Renal cortex interstitium (tissue), 11 donors: ENCODE measurements around the gene HNRNPUL1. TPM values are rescaled to one million over a fixed set of nuclear protein-coding genes. Genes with fewer than 3 reads are reported as not detected.
"Not testable (repeated sequence)": the region's sequence is repeated elsewhere in the genome, so short reads cannot be mapped to it uniquely, and the experiment has no call there.

ENCODE experiments used
- DNase-seq, 11 donors: peaks; one replicate each; pipeline ENCODE4 v3.0.0-alpha.2; 2013; ENCODE audit warnings: low read depth in 9 of 11, low spot score in 4 of 11; ENCODE audit errors: extremely low read depth in 1 of 11
- polyA plus RNA-seq, 3 donors: library from polyadenylated mRNA; unstranded; fragments of 120-200 nt; gene quantifications; one replicate each; pipeline ENCODE4 v1.2.1, GENCODE V29; 2013; ENCODE audit not compliant: insufficient read length in 3 of 3

Gene HNRNPUL1
- polyA plus RNA-seq, 3 donors, result 200 to 215 (median 202) TPM

DNA sequence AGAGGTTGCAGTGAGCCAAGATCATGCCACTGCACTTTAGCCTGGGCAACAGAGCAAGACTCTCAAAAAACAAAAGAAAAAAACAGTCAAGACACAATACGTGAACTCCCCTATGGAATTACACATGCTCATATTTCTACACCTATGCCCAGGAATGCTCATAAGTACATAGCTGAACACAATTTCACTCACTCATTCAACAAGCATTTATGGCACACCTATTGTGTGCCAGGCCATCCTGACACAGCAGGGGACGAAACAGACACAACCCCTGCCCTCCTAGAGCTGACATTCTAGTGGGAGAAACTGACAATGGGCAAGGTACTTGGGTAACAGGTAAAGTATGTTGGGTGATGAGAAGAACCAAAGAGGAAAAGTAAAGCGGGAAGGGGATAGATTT is 35.7 kb upstream of the HNRNPUL1 start:
- DNase-seq, result no peak

- DNase-seq, result not testable (repeated sequence)
These were observed 34.8 kb upstream of the HNRNPUL1 start for GRCh38 chr19:41229338-41229737.

GRCh38 chr19:41230067-41230857 is 33.9 kb upstream of the HNRNPUL1 start:
- DNase-seq, result no peak

DNA sequence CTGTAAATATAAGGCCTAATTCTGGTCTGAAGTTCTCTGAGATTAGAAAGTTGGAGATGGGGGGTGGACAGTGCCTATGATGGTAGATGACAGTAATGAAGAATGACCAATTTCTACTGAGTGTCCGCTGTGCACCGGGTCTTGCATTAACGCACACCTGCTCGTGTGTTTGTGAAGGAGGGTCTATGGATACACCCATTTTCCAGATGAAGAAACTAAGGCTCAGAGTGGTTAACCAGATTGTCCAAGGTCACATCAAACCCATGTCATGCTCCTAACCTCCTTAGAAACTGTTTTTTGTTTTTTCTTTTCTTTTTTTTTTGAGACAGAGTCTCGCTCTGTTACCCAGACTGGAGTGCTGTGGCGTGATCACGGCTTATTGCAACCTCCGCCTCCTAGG is 31.5 kb upstream of the HNRNPUL1 start:
- DNase-seq, result no peak

- DNase-seq, result no peak
These were observed 30.4 kb upstream of the HNRNPUL1 start for GRCh38 chr19:41233748-41234240.

DNA sequence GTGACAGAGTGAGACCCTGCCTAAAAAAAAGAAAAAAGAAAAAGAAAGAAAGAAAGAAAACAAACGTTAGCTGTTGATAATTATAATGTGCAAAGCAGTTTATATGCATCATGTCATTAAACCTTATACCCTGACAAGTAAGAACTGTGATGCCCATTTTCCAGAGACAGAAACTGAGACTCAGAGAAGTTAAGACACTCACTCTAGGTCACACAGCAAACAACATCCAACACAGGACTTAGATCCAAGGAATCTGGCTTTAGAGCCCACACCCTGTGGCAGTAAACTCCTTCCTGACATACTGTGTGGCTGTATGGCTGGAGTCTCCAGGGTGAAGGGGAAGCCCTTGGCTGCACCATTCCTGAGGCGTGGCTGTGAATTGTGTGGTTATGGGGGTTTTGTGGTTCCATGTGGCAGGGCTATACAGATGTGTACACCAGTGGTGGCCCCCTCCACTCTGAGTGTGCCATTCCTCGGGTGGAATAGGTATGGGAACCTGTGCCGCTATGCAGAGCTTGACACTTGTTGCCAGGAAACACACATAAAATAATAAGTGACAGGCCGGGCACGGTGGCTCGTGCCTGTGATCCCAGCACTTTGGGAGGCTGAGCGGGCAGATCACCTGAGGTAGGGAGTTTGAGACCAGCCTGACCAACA is 29.5 kb upstream of the HNRNPUL1 start:
- no peak for DNase-seq

DNA sequence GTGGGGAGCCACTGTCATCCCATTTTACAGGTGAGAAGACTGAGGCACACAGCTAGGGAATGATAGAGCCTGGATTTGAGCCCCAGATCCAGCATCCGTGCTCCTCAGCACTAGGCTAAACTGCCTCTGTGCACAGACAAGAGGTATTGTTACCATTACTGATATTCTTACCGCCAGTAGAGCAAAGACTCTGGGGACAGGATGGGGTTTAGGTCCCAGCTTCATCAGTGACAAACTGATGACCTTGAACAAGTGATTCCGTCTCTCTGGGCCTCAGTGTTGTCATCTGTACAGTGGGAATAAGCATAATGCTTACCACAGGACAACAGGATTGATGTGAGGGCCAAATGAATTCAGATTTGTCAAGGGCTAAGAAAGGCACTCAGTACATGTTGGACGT is 28.7 kb upstream of the HNRNPUL1 start:
- DNase-seq, result no peak

DNA sequence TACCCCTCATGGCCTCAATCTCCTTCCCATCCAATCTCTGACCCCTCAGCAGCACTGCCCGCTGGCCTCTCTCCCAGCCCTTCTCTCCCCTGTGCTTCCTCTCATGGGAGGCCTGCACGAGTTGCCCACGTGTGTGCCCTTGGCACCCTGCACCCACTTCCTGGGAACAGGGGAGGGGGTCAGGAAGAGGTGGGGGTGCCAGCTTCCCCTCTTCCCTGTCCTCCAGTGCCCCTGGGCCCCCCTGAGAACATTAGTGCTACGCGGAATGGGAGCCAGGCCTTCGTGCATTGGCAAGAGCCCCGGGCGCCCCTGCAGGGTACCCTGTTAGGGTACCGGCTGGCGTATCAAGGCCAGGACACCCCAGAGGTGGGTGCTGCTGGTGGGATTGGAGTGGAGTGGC is 25.9 kb upstream of the HNRNPUL1 start:
- DNase-seq, result no peak

GRCh38 chr19:41239363-41239762 is 24.8 kb upstream of the HNRNPUL1 start:
- no peak for DNase-seq

- DNase-seq, result no peak
These were observed 24.1 kb upstream of the HNRNPUL1 start for GRCh38 chr19:41239961-41240574.

DNA sequence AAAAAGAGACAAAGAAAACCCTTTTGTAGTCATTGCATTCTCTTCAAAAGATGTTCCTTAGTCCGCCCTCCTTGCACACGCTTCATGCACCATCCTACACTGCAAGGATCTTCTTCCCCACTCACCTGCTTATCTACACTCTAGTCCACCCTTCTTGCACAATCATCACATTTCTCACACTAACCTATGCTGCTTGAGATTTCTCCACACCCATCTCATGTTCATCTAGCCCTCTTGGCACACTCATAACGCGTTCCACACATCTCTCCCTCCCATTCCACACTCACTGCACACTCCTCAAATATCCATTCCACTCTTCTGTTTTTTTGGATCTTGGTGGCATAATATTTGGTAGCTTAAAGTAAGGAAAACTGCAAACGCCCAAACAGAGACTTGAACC is 22.3 kb upstream of the HNRNPUL1 start:
- no peak for DNase-seq

GRCh38 chr19:41244117-41244516 is 20.1 kb upstream of the HNRNPUL1 start:
- no peak for DNase-seq

DNA sequence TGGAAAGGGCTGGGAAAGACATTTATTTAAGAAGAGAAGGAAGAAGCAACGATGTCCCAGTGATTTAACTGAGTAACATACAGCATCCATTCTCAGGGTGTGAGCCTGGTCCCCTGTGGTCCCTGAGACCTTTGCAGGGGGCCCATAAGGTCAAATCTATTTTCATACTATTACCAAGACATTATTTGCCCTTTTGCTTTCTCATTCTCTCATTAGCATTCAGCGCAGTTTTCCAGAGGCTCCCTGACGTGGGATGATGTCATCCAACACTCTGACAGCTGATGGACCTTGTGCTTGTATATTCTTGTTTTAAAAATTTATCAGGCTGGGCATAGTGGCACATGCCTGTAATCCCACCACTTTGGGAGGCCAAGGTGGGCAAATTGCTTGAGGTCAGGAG is 18.3 kb upstream of the HNRNPUL1 start:
- DNase-seq, result no peak

DNA sequence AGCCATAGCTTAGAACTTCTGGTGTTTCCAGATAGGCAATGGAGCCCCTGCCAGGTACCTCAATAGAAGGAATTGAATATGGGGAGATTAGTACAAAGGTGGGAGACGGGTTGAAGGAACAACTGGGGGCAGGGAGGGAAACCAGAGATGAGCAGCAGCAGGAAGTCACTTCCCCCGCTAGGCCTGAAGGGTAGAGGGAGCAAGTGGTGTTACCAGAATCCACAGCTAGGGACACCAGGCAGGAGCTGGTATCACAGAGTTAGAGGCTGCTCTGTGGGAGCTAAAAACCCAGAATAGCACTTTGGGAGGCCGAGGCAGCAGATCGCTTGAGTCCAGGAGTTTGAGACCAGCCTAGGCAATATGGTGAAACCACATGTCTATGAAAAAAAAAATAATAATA is 15.3 kb upstream of the HNRNPUL1 start:
- no peak for DNase-seq

DNA sequence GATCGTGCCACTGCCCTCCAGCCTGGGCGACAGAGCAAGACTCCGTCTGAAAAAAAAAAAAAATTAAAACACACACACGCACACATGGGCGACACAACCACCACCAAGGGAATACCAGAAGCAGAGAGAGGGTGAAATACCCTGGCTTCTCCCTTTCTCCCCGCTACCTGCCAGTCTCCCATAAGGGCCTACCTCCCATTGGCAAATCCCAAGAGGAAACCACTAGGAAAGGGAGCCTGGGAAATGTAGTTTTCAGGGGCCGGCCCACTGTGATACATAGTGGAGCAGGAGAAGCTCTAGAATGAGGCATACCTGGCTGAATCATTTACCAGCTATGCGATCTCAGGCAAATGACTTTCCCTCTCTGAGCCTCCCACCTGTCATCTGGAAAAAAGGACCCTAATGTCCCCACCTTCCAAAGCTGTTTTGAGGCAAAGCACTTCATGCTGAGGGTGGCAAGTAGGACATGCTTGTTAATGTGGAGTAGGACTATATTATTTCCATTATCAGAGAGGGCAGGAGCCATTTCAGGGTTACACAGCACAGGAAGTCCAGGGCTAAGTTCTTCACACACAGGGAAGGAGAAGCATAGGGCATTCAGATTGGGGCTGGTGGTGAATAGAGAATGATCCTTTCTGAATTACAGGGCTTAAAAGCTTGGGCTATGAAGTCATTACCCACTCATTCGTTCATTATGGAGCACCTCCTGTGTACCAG is 14.3 kb upstream of the HNRNPUL1 start:
- no peak for DNase-seq

- no peak for DNase-seq
These were observed 10.5 kb upstream of the HNRNPUL1 start for GRCh38 chr19:41253660-41254059.

- no peak for DNase-seq
These were observed 9.0 kb upstream of the HNRNPUL1 start for GRCh38 chr19:41255171-41255570.

DNA sequence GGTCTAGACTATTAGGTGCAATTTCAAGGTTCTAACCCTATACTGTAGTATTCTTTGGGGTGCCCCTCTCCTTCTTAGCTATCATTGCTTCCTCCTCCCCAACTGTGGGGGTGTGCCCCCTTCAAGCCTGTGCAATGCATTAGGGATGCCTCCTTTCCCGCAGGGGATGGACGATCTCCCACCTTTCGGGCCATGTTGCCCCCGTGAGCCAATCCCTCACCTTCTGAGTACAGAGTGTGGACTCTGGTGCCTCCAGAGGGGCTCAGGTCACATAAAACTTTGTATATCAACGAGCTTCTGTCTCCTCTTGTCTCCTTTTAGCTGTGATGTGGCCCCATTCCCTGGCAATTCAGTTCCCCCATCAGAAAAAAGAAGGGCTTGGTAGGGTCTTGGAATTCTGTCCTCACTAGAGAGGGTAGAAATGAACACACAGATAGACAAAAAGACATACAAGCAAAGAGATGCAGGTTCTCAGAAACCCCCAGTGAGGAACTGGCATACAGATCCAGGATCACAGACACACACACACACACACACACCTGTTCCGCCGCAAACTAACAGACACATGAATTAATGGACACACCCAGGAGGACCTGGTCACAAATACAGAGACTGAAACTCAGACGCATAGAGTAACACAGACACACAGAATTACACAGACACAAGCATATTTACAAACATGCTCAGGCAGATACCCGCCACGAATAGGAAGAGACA is 2.5 kb upstream of the HNRNPUL1 start:
- DNase-seq, result no peak
